Esophagus squamous epithelium (tissue), 4 donors: ENCODE data around the gene GFOD2.

Source experiments
- POLR2A ChIP-seq, 4 donors: fragments of 450-650 bp; IDR thresholded peaks; one replicate each; pipeline ENCODE4 v1.6.1; 2017; ENCODE audit warnings: antibody characterized with exemption in 4 of 4, mild to moderate bottlenecking in 4 of 4, moderate library complexity in 3 of 4
- TF ChIP-seq, protein P1 (sequence below), 6 experiments: fragments of 450-650 bp in 4 of 6; fragments of 200-600 bp in 2 of 6; sonication (generic) in 2 of 6; IDR thresholded peaks; one replicate each; pipeline ENCODE4 v1.5.1; 2016 to 2019; ENCODE audit warnings: antibody characterized with exemption in 6 of 6, mild to moderate bottlenecking in 4 of 6, moderate library complexity in 4 of 6

- TF ChIP-seq, protein P1, sequence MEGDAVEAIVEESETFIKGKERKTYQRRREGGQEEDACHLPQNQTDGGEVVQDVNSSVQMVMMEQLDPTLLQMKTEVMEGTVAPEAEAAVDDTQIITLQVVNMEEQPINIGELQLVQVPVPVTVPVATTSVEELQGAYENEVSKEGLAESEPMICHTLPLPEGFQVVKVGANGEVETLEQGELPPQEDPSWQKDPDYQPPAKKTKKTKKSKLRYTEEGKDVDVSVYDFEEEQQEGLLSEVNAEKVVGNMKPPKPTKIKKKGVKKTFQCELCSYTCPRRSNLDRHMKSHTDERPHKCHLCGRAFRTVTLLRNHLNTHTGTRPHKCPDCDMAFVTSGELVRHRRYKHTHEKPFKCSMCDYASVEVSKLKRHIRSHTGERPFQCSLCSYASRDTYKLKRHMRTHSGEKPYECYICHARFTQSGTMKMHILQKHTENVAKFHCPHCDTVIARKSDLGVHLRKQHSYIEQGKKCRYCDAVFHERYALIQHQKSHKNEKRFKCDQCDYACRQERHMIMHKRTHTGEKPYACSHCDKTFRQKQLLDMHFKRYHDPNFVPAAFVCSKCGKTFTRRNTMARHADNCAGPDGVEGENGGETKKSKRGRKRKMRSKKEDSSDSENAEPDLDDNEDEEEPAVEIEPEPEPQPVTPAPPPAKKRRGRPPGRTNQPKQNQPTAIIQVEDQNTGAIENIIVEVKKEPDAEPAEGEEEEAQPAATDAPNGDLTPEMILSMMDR (IDR thresholded peaks at IDR 0.05) = no peak
- TF ChIP-seq POLR2A (IDR thresholded peaks at IDR 0.05) = peak in 1 of 4 donors; percentile 31
Observed at GRCh38 chr16:67666559-67667452, 52.3 kb downstream of the GFOD2 start, which contains the start of the genes C16orf86 and ENKD1.
